H1 (cell line): Measurements from ENCODE around the gene SLC2A13. TPM values are rescaled to one million over a fixed set of nuclear protein-coding genes. Genes with fewer than 3 reads are reported as not detected.

Experiments
- CTCF ChIA-PET: fragments of 300-600 bp; sonication (Branson Sonifier 250); formaldehyde crosslinking; loops from one replicate; lab custom pipeline; 2021; ENCODE audit not compliant: partially characterized antibody; lab: Charles Lee
- POLR2A ChIA-PET: fragments of 300-600 bp; sonication (Branson Sonifier 250); formaldehyde crosslinking; loops from one replicate; lab custom pipeline; 2021; ENCODE audit warnings: inconsistent platforms; ENCODE audit not compliant: partially characterized antibody; lab: Charles Lee
- DNase-seq, 2 experiments: peaks; one replicate each; pipeline versions ENCODE4 v3.0.0 to v3.0.0-alpha.2; 2010 to 2022; ENCODE audit warnings: low spot score in 2 of 2, low read depth in 1 of 2, mixed read lengths in 1 of 2
- FAIRE-seq: peaks from 2 replicates; lab custom pipeline; 2011; peaks lifted over from hg19 to GRCh38; lab: Jason Lieb, UNC
- H2AFZ ChIP-seq: 2 replicates; pipeline ENCODE4 v1.8.1; 2012; ENCODE audit warnings: low read length, inconsistent platforms
- H2AK5ac ChIP-seq: 2 replicates; pipeline ENCODE4 v1.6.1; 2013; ENCODE audit warnings: low read depth, low read length
- H2BK120ac ChIP-seq: replicated peaks from 2 replicates; pipeline ENCODE3; 2013; ENCODE audit warnings: low read depth, low read length, inconsistent platforms
- H2BK12ac ChIP-seq: 2 replicates; pipeline ENCODE4 v1.6.1; 2013; ENCODE audit warnings: low read depth, low read length
- H2BK15ac ChIP-seq: 2 replicates; pipeline ENCODE4 v1.6.1; 2013; ENCODE audit warnings: low read length
- H2BK20ac ChIP-seq: 2 replicates; pipeline ENCODE4 v1.6.1; 2013; ENCODE audit warnings: low read length
- H2BK5ac ChIP-seq: 2 replicates; pipeline ENCODE4 v1.6.1; 2013; ENCODE audit warnings: low read depth, low read length
- H3K14ac ChIP-seq: 2 replicates; pipeline ENCODE4 v1.6.1; 2013; ENCODE audit warnings: inconsistent platforms; ENCODE audit not compliant: insufficient read length
- H3K18ac ChIP-seq: 2 replicates; pipeline ENCODE4 v1.6.1; 2013; ENCODE audit warnings: low read length; ENCODE audit errors: extremely low read depth
- H3K23ac ChIP-seq: 2 replicates; pipeline ENCODE4 v1.6.1; 2013; ENCODE audit warnings: inconsistent platforms; ENCODE audit not compliant: insufficient read length
- H3K23me2 ChIP-seq: 2 replicates; pipeline ENCODE4 v1.6.1; 2013; ENCODE audit warnings: low read depth, low read length
- H3K27ac ChIP-seq: 2 replicates; pipeline ENCODE4 v1.6.1; 2011; ENCODE audit warnings: low read depth, low read length, inconsistent platforms
- H3K27me3 ChIP-seq, 4 experiments: replicated peaks in 1 of 4; 1 replicate in 1 of 4; 2 replicates in 3 of 4; pipeline versions ENCODE4 v1.6.1 to v1.8.1; 2011 to 2013; ENCODE audit warnings: low read length in 3 of 4, mild to moderate bottlenecking in 3 of 4, inconsistent platforms in 2 of 4, mixed read lengths in 2 of 4, moderate library complexity in 1 of 4; ENCODE audit not compliant: control insufficient read depth in 3 of 4, insufficient read depth in 3 of 4; ENCODE audit errors: extremely low read depth in 1 of 4
- H3K36me3 ChIP-seq, 4 experiments: 2 replicates each; pipeline versions ENCODE4 v1.6.1 to v1.8.1; 2011 to 2013; ENCODE audit warnings: mild to moderate bottlenecking in 4 of 4, low read length in 3 of 4, moderate library complexity in 2 of 4, control low read depth in 1 of 4, inconsistent platforms in 1 of 4; ENCODE audit not compliant: insufficient read depth in 4 of 4, control insufficient read depth in 2 of 4
- H3K4ac ChIP-seq: replicated peaks from 2 replicates; pipeline ENCODE3; 2013; ENCODE audit warnings: low read length, low read depth, mixed read lengths, inconsistent platforms; ENCODE audit not compliant: insufficient read length
- H3K4me1 ChIP-seq, 4 experiments: replicated peaks in 1 of 4; 1 replicate in 1 of 4; 2 replicates in 3 of 4; pipeline versions ENCODE4 v1.6.1 to v1.8.1; 2011 to 2013; ENCODE audit warnings: low read length in 3 of 4, inconsistent platforms in 2 of 4, mixed read lengths in 1 of 4; ENCODE audit not compliant: insufficient read depth in 4 of 4, control insufficient read depth in 3 of 4
- H3K4me2 ChIP-seq, 2 experiments: 2 replicates each; pipeline versions ENCODE4 v1.6.1 to v1.8.1; 2011 to 2013; ENCODE audit warnings: low read depth in 2 of 2, low read length in 2 of 2, control low read depth in 1 of 2, inconsistent platforms in 1 of 2, mild to moderate bottlenecking in 1 of 2; ENCODE audit not compliant: insufficient read depth in 1 of 2
- H3K4me3 ChIP-seq, 4 experiments: fragments of 200-600, 300-600 bp in 1 of 4; sonication (generic), shearing (Covaris generic), sonication (Bioruptor Twin) in 1 of 4; 2 replicates each; pipeline versions ENCODE4 v1.5.1 to v1.8.1; 2011 to 2016; ENCODE audit warnings: low read length in 4 of 4, low read depth in 3 of 4, control low read depth in 2 of 4, inconsistent platforms in 2 of 4, mild to moderate bottlenecking in 2 of 4, mixed read lengths in 1 of 4, moderate library complexity in 1 of 4; ENCODE audit not compliant: insufficient read depth in 2 of 4; ENCODE audit errors: extremely low read depth in 1 of 4
- H3K56ac ChIP-seq: replicated peaks from 2 replicates; pipeline ENCODE3; 2013; ENCODE audit warnings: low read depth, mild to moderate bottlenecking, mixed read lengths, low read length, inconsistent platforms; ENCODE audit not compliant: insufficient read length
- H3K79me1 ChIP-seq: 2 replicates; pipeline ENCODE4 v1.6.1; 2013; ENCODE audit warnings: low read depth, low read length, control low read depth
- H3K79me2 ChIP-seq, 2 experiments: 2 replicates each; pipeline versions ENCODE4 v1.6.1 to v1.8.1; 2012 to 2013; ENCODE audit warnings: low read length in 2 of 2, mild to moderate bottlenecking in 2 of 2, inconsistent platforms in 1 of 2; ENCODE audit not compliant: insufficient read depth in 2 of 2, control insufficient read depth in 1 of 2
- H3K9ac ChIP-seq, 4 experiments: replicated peaks in 1 of 4; 1 replicate in 1 of 4; 2 replicates in 3 of 4; pipeline versions ENCODE4 v1.6.1 to v1.8.1; 2011 to 2013; ENCODE audit warnings: low read depth in 3 of 4, low read length in 3 of 4, control low read depth in 2 of 4, mild to moderate bottlenecking in 2 of 4, moderate library complexity in 2 of 4, inconsistent platforms in 1 of 4; ENCODE audit errors: extremely low read depth in 1 of 4
- H3K9me3 ChIP-seq, 2 experiments: 2 replicates each; pipeline versions ENCODE4 v1.6.1 to v1.8.1; 2012 to 2013; ENCODE audit warnings: mild to moderate bottlenecking in 2 of 2, moderate library complexity in 2 of 2, control low read depth in 1 of 2, inconsistent platforms in 1 of 2, low read depth in 1 of 2, low read length in 1 of 2, mixed read lengths in 1 of 2; ENCODE audit not compliant: insufficient read depth in 2 of 2
- H4K20me1 ChIP-seq, 2 experiments: replicated peaks in 1 of 2; 2 replicates each; pipeline versions ENCODE3 to v1.8.1; 2011 to 2013; ENCODE audit warnings: inconsistent platforms in 2 of 2, low read length in 2 of 2, mild to moderate bottlenecking in 1 of 2; ENCODE audit not compliant: insufficient read depth in 2 of 2, control insufficient read depth in 1 of 2
- H4K5ac ChIP-seq: 2 replicates; pipeline ENCODE4 v1.6.1; 2013; ENCODE audit warnings: low read length, low read depth, mixed read lengths, inconsistent platforms; ENCODE audit not compliant: insufficient read length
- H4K8ac ChIP-seq: 2 replicates; pipeline ENCODE4 v1.8.0; 2013; ENCODE audit warnings: mild to moderate bottlenecking, moderate library complexity, low read length, inconsistent platforms; ENCODE audit not compliant: insufficient read depth; ENCODE audit errors: extremely low read depth
- H4K91ac ChIP-seq: replicated peaks from 2 replicates; pipeline ENCODE3; 2013; ENCODE audit warnings: low read length, mixed read lengths, inconsistent platforms; ENCODE audit not compliant: insufficient read length
- CHD1 ChIP-seq: IDR thresholded peaks from 2 replicates; pipeline ENCODE4 v1.6.1; 2012; ENCODE audit warnings: low read depth, low read length, improper control_type of control experiment
- EGR1 ChIP-seq: IDR thresholded peaks from 2 replicates; pipeline ENCODE4 v1.6.1; 2011; ENCODE audit warnings: low read depth, low read length, borderline replicate concordance
- GABPA ChIP-seq: IDR thresholded peaks from 2 replicates; pipeline ENCODE4 v1.6.1; 2011; ENCODE audit warnings: mild to moderate bottlenecking, low read length, moderate library complexity, borderline replicate concordance; ENCODE audit not compliant: insufficient read depth
- GTF2F1 ChIP-seq: IDR thresholded peaks from 2 replicates; pipeline ENCODE4 v1.6.1; 2012; ENCODE audit warnings: low read depth, low read length, improper control_type of control experiment, borderline replicate concordance
- HDAC6 ChIP-seq: IDR thresholded peaks from one replicate; pipeline ENCODE4 v1.7.1; 2012; ENCODE audit warnings: low read depth, mild to moderate bottlenecking, inconsistent platforms, low read length, moderate library complexity
- JUND ChIP-seq: IDR thresholded peaks from 2 replicates; pipeline ENCODE4 v1.6.1; 2011; ENCODE audit warnings: mild to moderate bottlenecking, improper control_type of control experiment, low read length
- MAFK ChIP-seq: IDR thresholded peaks from 2 replicates; pipeline ENCODE4 v1.6.1; 2012; ENCODE audit warnings: low read depth, mild to moderate bottlenecking, improper control_type of control experiment, low read length
- NRF1 ChIP-seq: IDR thresholded peaks from 2 replicates; pipeline ENCODE4 v1.6.1; 2011; ENCODE audit warnings: mild to moderate bottlenecking, low read depth, low read length, improper control_type of control experiment
- PHF8 ChIP-seq: fragments of 200-600 bp; sonication (generic); conservative IDR thresholded peaks from 2 replicates; pipeline ENCODE4 v1.7.1; 2012; ENCODE audit warnings: low read depth, mild to moderate bottlenecking, inconsistent platforms, low read length, moderate library complexity
- RXRA ChIP-seq: IDR thresholded peaks from 2 replicates; pipeline ENCODE4 v1.6.1; 2011; ENCODE audit warnings: low read depth, mild to moderate bottlenecking, low read length, moderate library complexity; ENCODE audit not compliant: insufficient read depth
- SIN3A ChIP-seq, 2 experiments: IDR thresholded peaks in 1 of 2; conservative IDR thresholded peaks in 1 of 2; 2 replicates each; pipeline ENCODE4 v1.6.1; 2011 to 2012; ENCODE audit warnings: low read length in 2 of 2, improper control_type of control experiment in 1 of 2, low read depth in 1 of 2, mild to moderate bottlenecking in 1 of 2
- SP4 ChIP-seq: IDR thresholded peaks from 2 replicates; pipeline ENCODE4 v1.6.1; 2012; ENCODE audit warnings: low read length, inconsistent platforms
- TBP ChIP-seq: IDR thresholded peaks from 2 replicates; pipeline ENCODE4 v1.6.1; 2011; ENCODE audit warnings: low read depth, low read length, improper control_type of control experiment
- YY1 ChIP-seq: IDR thresholded peaks from 2 replicates; pipeline ENCODE4 v1.6.1; 2011; ENCODE audit warnings: low read depth, mild to moderate bottlenecking, low read length
- WGBS, 2 experiments: shearing (Covaris generic) in 1 of 2; methylation state at CpG; one replicate each; pipeline versions ENCODE4 v1.1.6 to v1.1.7; 2013 to 2015; ENCODE audit warnings: low lambda C conversion rate in 2 of 2, mixed read lengths in 2 of 2, inconsistent platforms in 1 of 2, low coverage in 1 of 2, missing lambda C conversion rate in 1 of 2; ENCODE audit not compliant: insufficient replicate concordance in 2 of 2, insufficient coverage in 1 of 2, insufficient read length in 1 of 2; ENCODE audit errors: extremely low coverage in 1 of 2, missing lambda C conversion rate in 1 of 2; 5-methylcytosine and 5-hydroxymethylcytosine counted together
- polyA plus RNA-seq, 7 experiments: library from polyadenylated mRNA; depleted of rRNA in 3 of 7; stranded (reverse) in 5 of 7; unstranded in 2 of 7; fragments of >200 nt in 5 of 7; fragments of 200-250 nt in 2 of 7; gene quantifications; 1 replicate in 5 of 7; 2 replicates in 1 of 7; 4 replicates in 1 of 7; pipeline versions ENCODE4 v1.2.1 to v1.2.3, GENCODE V29; 2011 to 2013; ENCODE audit warnings: missing spikeins in 2 of 7, mixed read lengths in 2 of 7
- total RNA-seq: library from RNA; stranded (reverse); fragmentation: NEBNext Ultra II Directional; extraction: Animal tissue kit (Norgen Biotek cat#: 25700); gene quantifications from 2 replicates; pipeline ENCODE4 v1.2.1, GENCODE V29; 2021

SLC2A13 gene
- total and polyA plus RNA-seq, 2 of the 8 experiments (the other 6 are each of a cell fraction or from before 2014, with no cell fraction given) = 2.8 to 9.6 TPM

- no peak overlapping the region for H2BK120ac ChIP-seq
- DNase-seq (no peak), FAIRE-seq (no peak)
- H2AFZ ChIP-seq = no peak overlapping the region
- POLR2A ChIA-PET = no interaction called here
- no peak overlapping the region for H3K27ac ChIP-seq
- H4K5ac ChIP-seq = no peak overlapping the region
- no peaks in the 10 kb centered on the region for H3K4me1 ChIP-seq
- no peak overlapping the region for H3K23ac ChIP-seq
- no peak overlapping the region for H3K18ac ChIP-seq
- H2BK5ac ChIP-seq = no peak overlapping the region
- 94% methylated on average over 11 of the region's 11 CpGs; no CpG with 5 or more reads in 1 of the 2 experiments for WGBS, 2 experiments
- 0 out of 2 replicates have a peak, but pooled peaks cover 5% of the 10 kb centered on the region for H3K79me1 ChIP-seq
- no peak overlapping the region for H3K4me3 ChIP-seq
- H3K56ac ChIP-seq = no peak overlapping the region
- H3K9ac ChIP-seq = no peak overlapping the region
- no peak overlapping the region for H3K4ac ChIP-seq
- H4K91ac ChIP-seq = no peak overlapping the region
- no peak overlapping the region for H3K4me2 ChIP-seq
- H4K20me1 ChIP-seq = no peaks in the 10 kb centered on the region
- no peak overlapping the region for H2BK12ac ChIP-seq
- no peaks in the 10 kb centered on the region for H3K23me2 ChIP-seq
- CTCF ChIA-PET = no interaction called here
- no peaks in the 10 kb centered on the region for H3K36me3 ChIP-seq
- H2AK5ac ChIP-seq = no peak overlapping the region
- H3K79me2 ChIP-seq = peaks cover 0 to 57% of the 10 kb centered on the region in 2 experiments; a peak in 3 of 4 replicates
- H4K8ac ChIP-seq = no peak overlapping the region
- H2BK20ac ChIP-seq = no peak overlapping the region
- H3K14ac ChIP-seq = no peak overlapping the region
- H3K27me3 ChIP-seq = no peaks in the 10 kb centered on the region
- H3K9me3 ChIP-seq = no peaks in the 10 kb centered on the region
- no peak overlapping the region for H2BK15ac ChIP-seq
- TF ChIP-seq GABPA (no peak), YY1 (no peak), PHF8 (no peak), RXRA (no peak), HDAC6 (no peak), TBP (no peak), JUND (no peak), CHD1 (no peak), SP4 (no peak), NRF1 (no peak), EGR1 (no peak), GTF2F1 (no peak), MAFK (no peak), SIN3A (conservative IDR thresholded peaks at IDR 0.05 in 1 of 2, IDR thresholded peaks at IDR 0.05 in 1 of 2; ENCODE audit: low read depth in 1 of 2, low read length in 2 of 2) (no peak)
These were observed 7.3 kb downstream of the SLC2A13 start for GRCh38 chr12:40098406-40099145.
